NB4 (cell line): ENCODE measurements around the gene PHF2.

Experiments
- DNase-seq: peaks from one replicate; pipeline ENCODE4 v3.0.0; 2010; ENCODE audit warnings: low read depth
- H3K4me3 ChIP-seq: one replicate; pipeline ENCODE4 v1.5.1; 2011; ENCODE audit warnings: mild to moderate bottlenecking, low read depth, low read length, moderate library complexity
- MYC ChIP-seq: IDR thresholded peaks from 2 replicates; pipeline ENCODE4 v1.6.1; 2011; ENCODE audit warnings: low read depth, low read length
- POLR2A ChIP-seq: IDR thresholded peaks from 2 replicates; pipeline ENCODE4 v1.6.1; 2011; ENCODE audit warnings: mild to moderate bottlenecking; ENCODE audit not compliant: insufficient read length; ENCODE audit errors: extremely low read depth
- TF ChIP-seq, protein P1 (sequence below): IDR thresholded peaks from 2 replicates; pipeline ENCODE4 v1.6.1; 2011; ENCODE audit warnings: low read depth, low read length
- TF ChIP-seq, protein P2 (sequence below): IDR thresholded peaks from one replicate; pipeline ENCODE4 v1.5.1; 2012; ENCODE audit warnings: low read depth, low read length

PHF2 gene

DNA sequence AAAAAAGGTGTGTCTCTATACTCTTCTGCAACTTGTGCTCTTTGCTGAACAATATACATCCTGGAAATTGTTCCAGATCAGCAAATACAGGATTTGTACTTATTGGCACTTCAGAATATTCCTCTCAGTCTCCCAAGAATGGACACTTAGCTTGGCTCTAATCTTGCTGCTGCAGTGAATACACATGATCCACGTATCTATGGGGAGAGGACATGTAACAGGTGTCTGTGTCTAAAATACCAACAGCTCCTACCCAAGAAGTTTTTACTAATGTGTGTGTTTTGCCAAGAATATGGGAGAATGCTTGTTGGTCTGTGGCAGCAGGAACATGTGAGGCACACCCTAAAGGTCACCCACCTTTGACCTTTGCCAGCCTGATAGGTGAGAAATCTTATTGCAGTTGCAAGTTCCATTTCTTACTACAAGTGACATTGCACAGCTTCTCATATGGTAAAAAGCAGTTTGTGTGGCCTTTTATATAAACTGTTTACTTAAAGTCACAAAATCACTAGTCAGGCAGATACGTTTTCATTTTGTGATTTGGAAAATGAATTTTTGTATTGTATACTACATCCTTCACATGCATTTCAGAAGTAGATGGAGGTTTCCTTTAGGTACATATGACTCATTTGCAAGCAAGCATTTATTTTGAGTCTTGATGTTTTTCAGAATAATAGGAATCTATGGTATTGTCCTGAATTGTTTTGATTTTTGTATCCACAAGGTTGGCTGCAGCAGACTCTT, 35.8 kb downstream of the PHF2 start:
- no peak overlapping the region for H3K4me3 ChIP-seq
- TF ChIP-seq, protein P1, sequence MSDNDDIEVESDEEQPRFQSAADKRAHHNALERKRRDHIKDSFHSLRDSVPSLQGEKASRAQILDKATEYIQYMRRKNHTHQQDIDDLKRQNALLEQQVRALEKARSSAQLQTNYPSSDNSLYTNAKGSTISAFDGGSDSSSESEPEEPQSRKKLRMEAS, result no peak
- TF ChIP-seq, protein P2, sequence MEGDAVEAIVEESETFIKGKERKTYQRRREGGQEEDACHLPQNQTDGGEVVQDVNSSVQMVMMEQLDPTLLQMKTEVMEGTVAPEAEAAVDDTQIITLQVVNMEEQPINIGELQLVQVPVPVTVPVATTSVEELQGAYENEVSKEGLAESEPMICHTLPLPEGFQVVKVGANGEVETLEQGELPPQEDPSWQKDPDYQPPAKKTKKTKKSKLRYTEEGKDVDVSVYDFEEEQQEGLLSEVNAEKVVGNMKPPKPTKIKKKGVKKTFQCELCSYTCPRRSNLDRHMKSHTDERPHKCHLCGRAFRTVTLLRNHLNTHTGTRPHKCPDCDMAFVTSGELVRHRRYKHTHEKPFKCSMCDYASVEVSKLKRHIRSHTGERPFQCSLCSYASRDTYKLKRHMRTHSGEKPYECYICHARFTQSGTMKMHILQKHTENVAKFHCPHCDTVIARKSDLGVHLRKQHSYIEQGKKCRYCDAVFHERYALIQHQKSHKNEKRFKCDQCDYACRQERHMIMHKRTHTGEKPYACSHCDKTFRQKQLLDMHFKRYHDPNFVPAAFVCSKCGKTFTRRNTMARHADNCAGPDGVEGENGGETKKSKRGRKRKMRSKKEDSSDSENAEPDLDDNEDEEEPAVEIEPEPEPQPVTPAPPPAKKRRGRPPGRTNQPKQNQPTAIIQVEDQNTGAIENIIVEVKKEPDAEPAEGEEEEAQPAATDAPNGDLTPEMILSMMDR, result no peak
- no peak for TF ChIP-seq POLR2A
- no peak for TF ChIP-seq MYC
- no peak for DNase-seq

DNA sequence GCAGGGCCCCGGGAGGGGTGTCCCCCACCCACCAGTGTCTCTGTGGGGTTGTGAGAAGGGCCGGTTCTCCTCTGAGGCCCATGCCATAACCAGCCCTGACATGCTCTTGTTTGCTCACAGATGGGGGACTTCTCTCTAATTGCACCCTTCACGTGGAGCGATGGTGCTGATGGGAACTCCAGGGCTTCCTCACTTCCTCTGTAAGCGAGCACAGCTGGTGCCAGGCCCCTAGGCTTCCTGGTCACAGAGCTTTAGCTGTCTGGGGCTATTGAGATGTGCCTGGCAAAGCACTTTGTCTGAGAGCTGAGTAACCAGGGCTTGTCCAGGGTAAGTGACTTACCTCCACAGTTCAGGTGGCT, 36.4 kb downstream of the PHF2 start:
- H3K4me3 ChIP-seq, result no peak overlapping the region
- no peak for DNase-seq
- TF ChIP-seq, protein P1, result no peak
- TF ChIP-seq POLR2A, result no peak
- TF ChIP-seq, protein P2, result no peak
- no peak for TF ChIP-seq MYC

DNA sequence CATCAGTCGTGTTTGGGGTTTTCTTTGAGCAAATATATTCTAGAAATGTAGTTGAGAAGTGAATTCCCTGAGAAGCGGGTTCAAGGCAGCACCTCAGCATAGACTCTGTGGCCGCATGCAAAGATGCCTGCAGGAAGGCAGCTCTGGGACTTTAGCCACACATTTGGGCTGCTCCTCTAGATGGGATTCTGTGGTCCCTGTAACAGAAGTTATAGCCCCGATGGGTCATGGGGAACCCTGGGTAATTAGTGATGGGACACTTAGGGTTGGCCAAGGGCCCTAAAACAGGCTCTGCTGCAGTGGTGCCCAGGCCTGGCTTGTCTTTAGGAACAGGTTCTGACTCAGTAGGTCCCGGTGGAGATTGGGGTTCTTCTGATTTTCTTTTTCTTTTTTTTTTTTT, 36.8 kb downstream of the PHF2 start:
- TF ChIP-seq, protein P2, result no peak
- TF ChIP-seq MYC, result no peak
- TF ChIP-seq, protein P1, result no peak
- no peak for TF ChIP-seq POLR2A
- H3K4me3 ChIP-seq, result no peak overlapping the region
- no peak for DNase-seq

DNA sequence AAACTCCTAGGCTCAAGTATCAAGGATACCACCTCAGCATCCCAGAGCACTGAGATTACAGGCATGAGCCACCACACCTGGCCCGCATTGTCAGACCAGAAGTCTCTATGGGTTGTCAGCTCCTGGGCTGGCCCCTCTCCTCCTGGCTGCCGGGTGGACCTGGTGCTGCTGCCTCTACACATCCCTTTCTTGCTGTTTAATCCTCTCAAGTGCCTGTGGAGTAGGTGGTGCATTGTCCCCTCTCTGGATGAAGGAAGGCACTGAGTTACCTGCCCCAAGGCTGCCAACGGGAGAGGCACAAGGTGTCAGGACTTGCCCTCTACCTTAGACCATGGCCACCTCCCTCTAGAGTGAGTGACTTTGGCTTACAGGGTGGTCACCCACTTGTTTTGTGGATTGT, 37.4 kb downstream of the PHF2 start:
- DNase-seq, result no peak

DNA sequence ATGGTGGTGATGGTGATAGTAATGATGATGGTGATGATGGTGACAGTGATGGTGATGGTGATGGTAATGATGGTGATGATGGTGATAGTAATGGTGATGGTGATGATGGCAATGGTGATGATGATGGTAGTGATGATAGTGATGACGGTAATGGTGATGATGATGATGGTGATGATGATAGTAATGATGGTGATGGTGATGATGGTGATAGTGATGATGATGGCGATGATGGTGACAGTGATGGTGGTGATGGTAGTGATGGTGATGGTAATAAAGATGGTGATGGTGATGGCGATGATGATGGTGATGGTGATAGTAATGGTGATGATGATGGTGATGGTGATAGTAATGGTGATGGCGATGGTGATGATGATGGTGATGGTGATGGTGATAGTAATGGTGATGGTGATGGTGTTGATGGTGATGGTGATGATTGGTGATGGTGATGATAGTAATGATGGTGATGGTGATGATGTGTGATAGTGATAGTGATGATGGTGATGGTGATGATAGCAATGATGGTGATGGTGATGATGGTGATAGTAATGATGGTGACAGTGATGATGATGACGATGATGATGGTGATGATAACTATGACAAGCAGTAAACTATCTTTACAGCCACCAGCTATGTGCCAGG, 38.6 kb downstream of the PHF2 start:
- no peak overlapping the region for H3K4me3 ChIP-seq
- TF ChIP-seq, protein P2, result no peak
- TF ChIP-seq, protein P1, result no peak
- no peak for TF ChIP-seq POLR2A
- no peak for TF ChIP-seq MYC
- DNase-seq, result no peak

More for the DNA sequence above, 37.4 kb downstream of the PHF2 start:
- TF ChIP-seq, protein P2, result no peak
- TF ChIP-seq, protein P1, result no peak
- TF ChIP-seq MYC (no peak), POLR2A (no peak)
- H3K4me3 ChIP-seq, result no peak overlapping the region
